Mucosa of descending colon (tissue), 3 donors: Measurements from ENCODE around the gene ADCY10. TPM values are rescaled to one million over a fixed set of nuclear protein-coding genes. Genes with fewer than 3 reads are reported as not detected.
"Not testable (repeated sequence)": the region's sequence is repeated elsewhere in the genome, so short reads cannot be mapped to it uniquely, and the experiment has no call there.

ENCODE experiments used
- ATAC-seq: fragments of 200-7000 bp; cut with Tn5 transposase; one replicate; pipeline ENCODE4 v1.9.1; 2020; ENCODE audit warnings: mild to moderate bottlenecking, moderate library complexity
- DNase-seq, 3 donors: peaks; one replicate each; pipeline ENCODE4 v3.0.0-alpha.2; 2020
- H3K36me3 ChIP-seq: fragments of 200-600 bp; one replicate; pipeline ENCODE4 v1.8.0; 2021; ENCODE audit warnings: low read depth, mild to moderate bottlenecking
- H3K4me1 ChIP-seq: fragments of 200-600 bp; one replicate; pipeline ENCODE4 v1.8.0; 2021; ENCODE audit warnings: low read depth, mild to moderate bottlenecking
- H3K4me3 ChIP-seq: fragments of 200-600 bp; one replicate; pipeline ENCODE4 v1.8.0; 2021; ENCODE audit warnings: mild to moderate bottlenecking
- H3K9me3 ChIP-seq: fragments of 200-600 bp; one replicate; pipeline ENCODE4 v1.8.0; 2021; ENCODE audit warnings: mild to moderate bottlenecking
- intact Hi-C, 2 donors: fragments of 100-400 bp; cut with DNase I in 1 of 2; cut with micrococcal nuclease in 1 of 2; formaldehyde crosslinking; loops; one replicate each; pipeline versions ENCODE4 v1.11.0 to v1.11.1; 2022; cut with DNase I, micrococcal nuclease
- total RNA-seq, 3 donors: library from RNA; stranded (reverse); fragmentation: NEBNext Ultra II Directional in 2 of 3; extraction: Animal tissue kit (Norgen Biotek cat#: 25700) in 2 of 3; gene quantifications; one replicate each; pipeline versions ENCODE4 v1.2.1 to v1.2.4, GENCODE V29; 2021 to 2023
- TF ChIP-seq, protein P1 (sequence below): fragments of 200-600 bp; IDR thresholded peaks from one replicate; pipeline ENCODE4 v1.8.0; 2022; ENCODE audit warnings: antibody characterized with exemption, mild to moderate bottlenecking
- donor health status: DM: no; HTN: no; CAD: no; lungs with moderate emphysema.
- donor health status: DM: no; HTN: no; CAD: no.
- donor health status: DM: no; HTN: yes; CAD: no.

ADCY10 gene
- total RNA-seq, 3 donors from 2014 or later, result 0.07 to 0.49 (median 0.28) TPM

DNA sequence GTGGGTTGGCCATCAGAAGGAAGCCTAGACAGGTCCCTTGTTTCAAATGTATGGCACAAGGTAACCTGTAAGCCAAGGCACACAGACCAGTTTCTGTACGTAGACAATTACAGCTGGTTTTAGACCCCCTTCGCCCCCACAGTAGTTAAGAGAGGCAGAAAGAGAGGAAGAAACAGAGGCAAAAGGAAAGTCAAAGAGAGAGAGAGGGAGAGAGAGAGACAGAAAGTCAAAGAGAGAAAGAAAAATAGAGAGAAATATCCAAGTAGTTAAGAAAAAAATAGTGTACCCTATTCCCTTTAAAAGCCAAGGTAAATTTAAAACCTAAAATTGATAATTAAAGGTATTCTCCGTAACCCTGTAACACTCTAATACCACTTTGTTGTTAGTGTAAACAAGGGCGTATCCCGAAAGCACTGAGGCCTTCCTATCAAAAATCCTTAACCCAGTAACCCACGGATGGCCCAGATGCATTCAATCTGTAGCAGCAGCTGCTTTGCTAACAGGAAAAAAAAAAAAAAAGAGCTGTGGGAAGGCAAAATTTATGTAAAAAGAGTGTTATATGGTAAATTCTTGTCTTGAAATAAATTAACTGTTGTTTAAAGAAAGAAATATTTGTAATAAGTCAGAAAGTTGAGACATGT lies 49.4 kb downstream of the ADCY10 start:
- Histone ChIP-seq H3K9me3 (no peaks in the 10 kb centered on the region), H3K4me3 (no peak overlapping the region), H3K4me1 (no peaks in the 10 kb centered on the region), H3K36me3 (no peaks in the 10 kb centered on the region)
- ATAC-seq (no peak), DNase-seq (no peak)
- intact Hi-C loops, result no loop called here
- TF ChIP-seq, protein P1, sequence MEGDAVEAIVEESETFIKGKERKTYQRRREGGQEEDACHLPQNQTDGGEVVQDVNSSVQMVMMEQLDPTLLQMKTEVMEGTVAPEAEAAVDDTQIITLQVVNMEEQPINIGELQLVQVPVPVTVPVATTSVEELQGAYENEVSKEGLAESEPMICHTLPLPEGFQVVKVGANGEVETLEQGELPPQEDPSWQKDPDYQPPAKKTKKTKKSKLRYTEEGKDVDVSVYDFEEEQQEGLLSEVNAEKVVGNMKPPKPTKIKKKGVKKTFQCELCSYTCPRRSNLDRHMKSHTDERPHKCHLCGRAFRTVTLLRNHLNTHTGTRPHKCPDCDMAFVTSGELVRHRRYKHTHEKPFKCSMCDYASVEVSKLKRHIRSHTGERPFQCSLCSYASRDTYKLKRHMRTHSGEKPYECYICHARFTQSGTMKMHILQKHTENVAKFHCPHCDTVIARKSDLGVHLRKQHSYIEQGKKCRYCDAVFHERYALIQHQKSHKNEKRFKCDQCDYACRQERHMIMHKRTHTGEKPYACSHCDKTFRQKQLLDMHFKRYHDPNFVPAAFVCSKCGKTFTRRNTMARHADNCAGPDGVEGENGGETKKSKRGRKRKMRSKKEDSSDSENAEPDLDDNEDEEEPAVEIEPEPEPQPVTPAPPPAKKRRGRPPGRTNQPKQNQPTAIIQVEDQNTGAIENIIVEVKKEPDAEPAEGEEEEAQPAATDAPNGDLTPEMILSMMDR, result no peak

DNA sequence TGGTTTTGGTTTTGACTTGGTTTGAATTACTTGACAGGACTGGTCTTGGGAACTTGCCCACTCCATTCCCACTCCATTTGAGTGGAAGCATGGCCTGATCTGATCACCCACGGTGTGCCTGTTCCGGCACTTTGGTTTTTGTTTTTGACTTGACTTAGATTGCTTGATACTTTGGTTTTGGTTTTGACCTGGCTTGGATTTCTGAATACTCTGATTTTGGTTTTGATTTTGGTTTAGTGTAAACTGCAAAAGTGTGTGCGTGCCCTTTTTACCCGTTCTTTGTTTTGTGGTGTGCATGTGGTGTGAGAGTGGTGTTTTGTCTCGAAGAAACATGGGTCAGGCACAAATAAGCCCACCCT lies 50.0 kb downstream of the ADCY10 start:
- Histone ChIP-seq H3K4me1 (no peaks in the 10 kb centered on the region), H3K4me3 (no peak overlapping the region), H3K9me3 (no peaks in the 10 kb centered on the region), H3K36me3 (no peaks in the 10 kb centered on the region)
- TF ChIP-seq, protein P1, result no peak
- intact Hi-C loops, result no loop called here
- ATAC-seq, result no peak
- no peak for DNase-seq

DNA sequence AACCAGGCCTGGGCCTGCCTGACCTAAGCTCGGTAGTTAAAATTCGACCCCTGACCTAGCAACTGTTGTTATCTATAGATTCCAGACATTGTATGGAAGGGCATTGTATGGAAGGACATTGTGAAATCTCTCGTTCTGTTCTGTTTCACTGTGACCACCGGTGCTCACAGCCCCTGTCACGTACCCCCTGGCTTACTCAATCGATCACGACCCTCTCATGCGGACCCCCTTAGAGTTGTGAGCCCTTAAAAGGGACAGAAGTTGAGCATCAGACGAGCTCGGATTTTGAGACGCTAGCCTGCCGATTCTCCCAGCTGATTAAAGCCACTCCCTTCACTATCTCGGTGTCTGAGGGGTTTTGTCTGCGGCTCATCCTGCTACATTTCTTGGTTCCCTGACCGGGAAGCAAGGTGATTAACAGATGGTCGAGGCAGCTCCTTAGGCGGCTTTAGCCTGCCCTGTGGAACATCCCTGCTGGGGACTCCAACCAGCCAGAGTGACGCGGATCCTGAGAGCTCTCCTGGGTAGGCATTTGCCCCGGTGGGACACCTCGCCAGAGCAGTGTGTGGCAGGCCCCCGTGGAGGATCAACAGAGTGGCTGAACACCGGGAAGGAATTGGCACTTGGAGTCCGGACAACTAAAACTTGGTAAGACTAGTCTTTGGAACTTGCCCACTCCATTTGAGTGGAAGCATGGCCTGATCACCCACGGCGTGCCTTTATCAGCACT lies 50.6 kb downstream of the ADCY10 start:
- intact Hi-C loops, DNase-seq, H3K4me3 ChIP-seq, H3K9me3 ChIP-seq, H3K36me3 ChIP-seq, ATAC-seq, H3K4me1 ChIP-seq: not testable (repeated sequence)

DNA sequence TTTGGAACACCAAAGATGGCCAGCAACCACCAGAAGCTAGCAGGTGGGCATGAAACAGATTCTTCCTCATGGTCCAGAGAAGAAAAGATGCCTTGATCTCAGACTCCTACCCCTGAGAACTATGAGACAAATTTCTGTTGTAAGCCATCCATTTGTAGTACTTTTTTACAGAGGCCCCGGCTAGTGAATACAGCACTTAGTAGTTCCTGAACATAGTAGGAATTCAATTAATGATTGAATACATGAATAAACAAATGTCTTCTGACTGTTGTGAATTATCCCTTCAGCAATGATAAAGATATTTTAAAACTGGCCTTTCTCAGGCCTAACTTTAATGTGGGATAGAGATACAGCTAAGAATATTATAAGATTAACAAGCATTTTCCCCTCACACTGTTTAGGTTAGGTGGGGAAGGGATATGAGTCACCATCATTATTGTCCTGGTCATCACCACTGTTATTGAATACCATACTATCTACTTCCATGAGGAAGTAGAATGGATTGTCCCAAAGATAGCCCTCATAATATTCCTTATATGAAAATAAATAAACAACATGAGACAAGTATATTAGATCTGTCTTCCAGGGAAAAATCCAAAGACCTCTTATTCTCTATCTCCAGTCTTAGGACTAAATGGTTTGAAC lies 51.4 kb downstream of the ADCY10 start:
- intact Hi-C loops, result no loop called here

DNA sequence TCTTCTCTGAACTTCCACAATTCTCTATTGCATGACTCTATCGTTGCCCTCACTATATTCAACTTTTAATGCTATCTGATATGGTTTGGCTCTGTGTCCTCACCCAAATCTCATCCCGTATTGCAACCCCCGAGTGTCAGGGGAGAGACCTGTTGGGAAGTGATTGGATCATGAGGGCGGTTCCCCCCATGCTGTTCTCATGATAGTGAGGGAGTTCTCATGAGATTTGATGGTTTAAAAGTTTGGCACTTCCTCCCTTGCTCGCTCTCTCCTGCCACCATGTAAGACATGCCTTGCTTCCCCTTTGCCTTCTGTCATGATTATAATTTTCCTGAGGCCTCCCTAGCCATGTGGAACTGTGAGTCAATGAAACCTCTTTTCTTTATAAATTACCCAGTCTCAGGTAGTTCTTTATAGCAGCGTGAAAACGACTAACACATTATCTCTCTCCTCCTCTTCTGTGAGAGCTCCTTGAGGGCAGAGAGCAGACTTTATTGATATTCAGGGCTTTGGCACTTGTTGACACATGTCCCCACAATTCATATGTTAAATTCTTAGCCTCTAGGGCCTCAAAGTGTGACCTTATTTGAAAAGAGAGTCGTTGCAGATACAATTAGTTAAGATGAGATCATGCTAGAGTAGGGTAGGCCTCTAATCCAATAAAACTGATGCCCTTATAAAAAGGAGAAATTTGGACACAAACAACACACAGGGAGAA lies 52.1 kb downstream of the ADCY10 start:
- ATAC-seq (no peak), DNase-seq (no peak)
- Histone ChIP-seq H3K9me3 (no peaks in the 10 kb centered on the region), H3K4me3 (no peak overlapping the region), H3K4me1 (no peaks in the 10 kb centered on the region), H3K36me3 (no peaks in the 10 kb centered on the region)
- TF ChIP-seq, protein P1, result no peak
- intact Hi-C loops, result no loop called here

More for the DNA sequence above, 51.4 kb downstream of the ADCY10 start:
- ATAC-seq (no peak), DNase-seq (no peak)
- no peaks in the 10 kb centered on the region for H3K4me1 ChIP-seq
- TF ChIP-seq, protein P1, result no peak
- no peaks in the 10 kb centered on the region for H3K9me3 ChIP-seq
- no peak overlapping the region for H3K4me3 ChIP-seq
- H3K36me3 ChIP-seq, result no peaks in the 10 kb centered on the region
